ENCODE data around the gene MYRIP. TPM values are rescaled to one million over a fixed set of nuclear protein-coding genes. Genes with fewer than 3 reads are reported as not detected.
"Not testable (repeated sequence)": the region's sequence is repeated elsewhere in the genome, so short reads cannot be mapped to it uniquely, and the experiment has no call there.

The MYRIP gene
- total and polyA plus RNA-seq, 3 donors from 2014 or later: 2.4 to 5.8 (median 4.8) TPM

DNA sequence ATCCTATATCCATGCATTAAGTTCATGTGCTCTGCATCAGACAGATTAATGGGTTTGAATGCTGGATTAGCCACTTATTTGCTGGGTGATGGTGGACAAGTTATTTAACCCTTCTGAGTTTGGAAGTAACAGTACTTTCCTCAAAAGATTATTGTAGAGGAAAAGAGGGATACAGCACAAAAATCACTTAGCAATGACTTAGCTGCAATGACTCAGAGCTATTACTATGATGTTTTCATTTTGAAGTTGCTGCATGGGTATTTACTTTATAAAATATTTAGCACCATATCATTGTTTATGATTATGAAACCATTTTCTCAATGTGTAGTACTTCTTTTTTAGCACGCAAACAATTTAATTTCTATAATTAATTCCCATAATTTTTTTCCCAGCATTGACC is 248.4 kb downstream of the MYRIP start:
- intact Hi-C loops (cut with DNase I; ENCODE audit: low total_unique reads): no loop called here
- Histone ChIP-seq H3K4me3 (no peak overlapping the region), H3K36me3 (ENCODE audit: low read depth, missing control alignments) (no peaks in the 10 kb centered on the region), H3K27me3 (no peaks in the 10 kb centered on the region), H3K4me1 (no peaks in the 10 kb centered on the region), H3K9me3 (no peaks in the 10 kb centered on the region), H3K27ac (no peak overlapping the region)
- no peak for TF ChIP-seq POLR2A (IDR thresholded peaks at IDR 0.05)
- TF ChIP-seq, protein P1, sequence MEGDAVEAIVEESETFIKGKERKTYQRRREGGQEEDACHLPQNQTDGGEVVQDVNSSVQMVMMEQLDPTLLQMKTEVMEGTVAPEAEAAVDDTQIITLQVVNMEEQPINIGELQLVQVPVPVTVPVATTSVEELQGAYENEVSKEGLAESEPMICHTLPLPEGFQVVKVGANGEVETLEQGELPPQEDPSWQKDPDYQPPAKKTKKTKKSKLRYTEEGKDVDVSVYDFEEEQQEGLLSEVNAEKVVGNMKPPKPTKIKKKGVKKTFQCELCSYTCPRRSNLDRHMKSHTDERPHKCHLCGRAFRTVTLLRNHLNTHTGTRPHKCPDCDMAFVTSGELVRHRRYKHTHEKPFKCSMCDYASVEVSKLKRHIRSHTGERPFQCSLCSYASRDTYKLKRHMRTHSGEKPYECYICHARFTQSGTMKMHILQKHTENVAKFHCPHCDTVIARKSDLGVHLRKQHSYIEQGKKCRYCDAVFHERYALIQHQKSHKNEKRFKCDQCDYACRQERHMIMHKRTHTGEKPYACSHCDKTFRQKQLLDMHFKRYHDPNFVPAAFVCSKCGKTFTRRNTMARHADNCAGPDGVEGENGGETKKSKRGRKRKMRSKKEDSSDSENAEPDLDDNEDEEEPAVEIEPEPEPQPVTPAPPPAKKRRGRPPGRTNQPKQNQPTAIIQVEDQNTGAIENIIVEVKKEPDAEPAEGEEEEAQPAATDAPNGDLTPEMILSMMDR (IDR thresholded peaks at IDR 0.05): no peak
- WGBS, 2 donors: 94 to 100% methylated on average over 1 of the region's 1 CpG
- no peak for DNase-seq

DNA sequence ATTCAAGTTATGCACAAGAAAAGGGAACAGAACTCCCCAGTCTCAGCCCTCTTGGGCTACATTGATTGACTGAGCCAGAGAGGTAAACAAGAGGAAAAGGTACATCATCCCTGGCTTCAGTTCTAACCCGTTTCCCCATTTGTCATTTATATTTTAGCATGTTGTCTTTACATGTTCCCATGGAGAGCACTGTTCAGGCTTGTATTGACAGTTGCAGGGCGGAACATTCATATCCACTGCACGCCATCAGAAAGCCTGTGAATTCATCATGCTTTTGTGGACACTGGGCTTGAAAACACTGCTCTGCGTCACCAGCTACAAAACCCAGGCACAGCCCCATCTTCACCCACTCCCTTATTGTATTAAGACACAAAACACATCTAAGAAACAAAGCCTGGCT is 259.2 kb downstream of the MYRIP start:
- H3K4me3 ChIP-seq: no peak overlapping the region
- WGBS, 2 donors: 90 to 95% methylated on average over 4 of the region's 4 CpGs
- H3K27me3 ChIP-seq: no peaks in the 10 kb centered on the region
- no peak for DNase-seq
- H3K36me3 ChIP-seq (ENCODE audit: low read depth, missing control alignments): no peaks in the 10 kb centered on the region
- no peak for TF ChIP-seq POLR2A (IDR thresholded peaks at IDR 0.05)
- TF ChIP-seq, protein P1 (IDR thresholded peaks at IDR 0.05): no peak
- H3K4me1 ChIP-seq: no peaks in the 10 kb centered on the region
- no peaks in the 10 kb centered on the region for H3K9me3 ChIP-seq
- H3K27ac ChIP-seq: no peak overlapping the region
- intact Hi-C loops (cut with DNase I; ENCODE audit: low total_unique reads): no loop called here

DNA sequence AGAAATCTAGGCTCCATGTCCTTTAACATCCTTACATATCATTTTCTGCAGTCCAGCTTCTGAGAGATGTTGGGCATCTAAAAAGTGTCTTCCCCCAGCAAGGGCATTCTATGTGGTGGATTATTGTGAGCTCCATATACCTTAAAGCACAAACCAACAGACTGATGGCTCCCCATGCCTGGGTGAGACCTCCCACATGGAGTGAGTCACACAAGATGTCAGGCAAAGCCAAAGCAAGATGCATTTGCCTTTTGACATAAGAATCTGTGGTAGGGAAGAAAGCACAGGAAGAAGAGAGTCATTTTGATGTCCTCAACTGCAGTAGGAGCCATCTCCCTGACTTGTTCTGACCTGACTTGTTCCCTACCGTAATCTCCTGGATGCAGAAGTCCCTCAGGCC is 261.4 kb downstream of the MYRIP start:
- no peak for DNase-seq
- H3K36me3 ChIP-seq (ENCODE audit: low read depth, missing control alignments): no peaks in the 10 kb centered on the region
- no peak overlapping the region for H3K4me3 ChIP-seq
- no peaks in the 10 kb centered on the region for H3K27me3 ChIP-seq
- TF ChIP-seq POLR2A (IDR thresholded peaks at IDR 0.05): no peak
- TF ChIP-seq, protein P1 (IDR thresholded peaks at IDR 0.05): no peak
- WGBS, 2 donors: 96 to 100% methylated on average over 1 of the region's 1 CpG
- H3K9me3 ChIP-seq: no peaks in the 10 kb centered on the region
- intact Hi-C loops (cut with DNase I; ENCODE audit: low total_unique reads): no loop called here
- no peak overlapping the region for H3K27ac ChIP-seq
- no peaks in the 10 kb centered on the region for H3K4me1 ChIP-seq

DNA sequence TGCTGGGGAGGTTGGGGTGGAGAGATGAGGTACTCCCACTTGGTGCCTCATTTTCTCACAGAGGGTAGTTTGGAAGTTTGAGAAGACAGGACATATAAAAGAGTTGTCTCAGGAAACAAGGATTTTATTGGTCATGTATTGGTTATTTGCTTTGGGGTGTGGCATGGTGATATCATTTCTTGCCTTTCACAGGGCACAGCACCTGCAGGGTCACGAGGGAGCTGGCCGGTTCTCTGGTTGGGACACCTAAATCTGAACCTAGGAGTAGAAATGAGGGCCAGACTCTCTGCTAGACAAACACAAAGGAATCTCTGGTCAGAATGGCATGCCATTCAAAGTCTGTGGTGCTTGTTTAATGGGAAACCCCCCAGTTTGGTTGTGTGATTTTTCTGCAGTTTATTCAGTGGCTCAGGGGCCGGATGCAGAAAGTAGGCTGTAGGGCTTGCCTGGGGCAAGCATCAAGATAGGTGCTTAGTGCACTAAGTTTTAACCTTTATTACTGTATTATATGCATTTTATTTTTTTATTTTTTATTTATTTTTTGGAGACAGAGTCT is 262.4 kb downstream of the MYRIP start:
- TF ChIP-seq POLR2A (IDR thresholded peaks at IDR 0.05): no peak
- TF ChIP-seq, protein P1 (IDR thresholded peaks at IDR 0.05): no peak
- no peaks in the 10 kb centered on the region for H3K9me3 ChIP-seq

DNA sequence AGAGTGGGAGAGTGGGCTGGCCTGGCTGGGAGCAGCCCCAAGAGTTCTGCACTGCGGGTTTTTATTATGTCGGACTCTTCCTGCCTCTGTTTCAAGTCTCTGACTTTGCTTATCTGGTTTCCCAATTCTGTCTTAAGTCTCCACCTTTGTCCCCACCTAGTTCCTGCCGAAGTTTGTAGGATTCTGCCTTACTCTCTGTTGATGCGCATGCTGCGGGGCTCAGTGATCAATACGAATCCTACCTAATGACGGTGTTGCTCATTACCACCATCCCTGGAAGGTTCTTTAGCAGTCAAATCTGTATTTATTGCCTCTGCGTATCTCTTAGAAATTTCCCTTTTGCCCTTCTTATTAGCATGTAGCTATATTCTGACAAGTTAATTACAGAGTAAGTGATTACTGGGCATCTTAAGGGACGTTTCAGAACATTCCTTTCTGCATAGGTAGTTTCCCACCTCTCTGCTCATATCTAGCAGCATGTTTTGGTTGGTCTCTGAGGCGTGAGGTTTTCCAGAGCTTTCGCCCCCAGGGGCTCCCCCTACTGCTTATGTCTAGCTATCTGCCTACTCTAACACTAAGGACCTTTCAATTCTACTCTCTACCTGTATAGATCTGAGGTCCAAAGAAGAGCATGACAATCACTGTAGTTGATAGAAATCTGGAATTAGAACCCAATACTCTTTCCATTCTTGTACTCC is 264.1 kb downstream of the MYRIP start:
- no peak for TF ChIP-seq POLR2A (IDR thresholded peaks at IDR 0.05)
- TF ChIP-seq, protein P1 (IDR thresholded peaks at IDR 0.05): no peak
- no peak overlapping the region for H3K27ac ChIP-seq
- no peaks in the 10 kb centered on the region for H3K27me3 ChIP-seq
- H3K9me3 ChIP-seq: no peaks in the 10 kb centered on the region
- H3K4me3 ChIP-seq: no peak overlapping the region
- no peaks in the 10 kb centered on the region for H3K4me1 ChIP-seq
- H3K36me3 ChIP-seq (ENCODE audit: low read depth, missing control alignments): no peaks in the 10 kb centered on the region
- intact Hi-C loops (cut with DNase I; ENCODE audit: low total_unique reads): no loop called here
- WGBS, 2 donors: 76% methylated on average over 11 of the region's 11 CpGs
- DNase-seq: no peak

More for the DNA sequence above, 262.4 kb downstream of the MYRIP start:
- intact Hi-C loops (cut with DNase I; ENCODE audit: low total_unique reads): no loop called here
- Histone ChIP-seq H3K36me3 (ENCODE audit: low read depth, missing control alignments) (no peaks in the 10 kb centered on the region), H3K4me3 (no peak overlapping the region), H3K27me3 (no peaks in the 10 kb centered on the region), H3K27ac (no peak overlapping the region), H3K4me1 (no peaks in the 10 kb centered on the region)
- DNase-seq: no peak
- 88 to 93% methylated on average over 3 of the region's 3 CpGs for WGBS, 2 donors

DNA sequence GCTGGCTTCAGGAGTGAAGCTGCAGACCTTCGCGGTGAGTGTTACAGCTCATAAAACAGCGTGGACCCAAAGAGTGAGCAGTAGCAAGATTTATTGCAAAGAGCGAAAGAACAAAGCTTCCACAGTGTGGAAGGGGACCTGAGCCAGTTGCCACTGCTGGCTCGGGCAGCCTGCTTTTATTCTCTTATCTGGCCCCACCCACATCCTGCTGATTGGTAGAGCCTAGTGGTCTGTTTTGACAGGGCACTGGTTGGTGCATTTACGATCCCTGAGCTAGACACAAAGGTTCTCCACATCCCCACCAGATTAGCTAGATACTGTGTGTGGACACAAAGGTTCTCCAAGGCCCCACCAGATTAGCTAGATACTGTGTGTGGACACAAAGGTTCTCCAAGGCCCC is 267.7 kb downstream of the MYRIP start:
- H3K36me3 ChIP-seq (ENCODE audit: low read depth, missing control alignments); H3K4me1 ChIP-seq; H3K9me3 ChIP-seq; H3K27ac ChIP-seq; H3K4me3 ChIP-seq; DNase-seq; intact Hi-C loops (cut with DNase I; ENCODE audit: low total_unique reads); H3K27me3 ChIP-seq: not testable (repeated sequence)
- WGBS, 2 donors: 63 to 69% methylated on average over 5 to 6 of the region's 6 CpGs

DNA sequence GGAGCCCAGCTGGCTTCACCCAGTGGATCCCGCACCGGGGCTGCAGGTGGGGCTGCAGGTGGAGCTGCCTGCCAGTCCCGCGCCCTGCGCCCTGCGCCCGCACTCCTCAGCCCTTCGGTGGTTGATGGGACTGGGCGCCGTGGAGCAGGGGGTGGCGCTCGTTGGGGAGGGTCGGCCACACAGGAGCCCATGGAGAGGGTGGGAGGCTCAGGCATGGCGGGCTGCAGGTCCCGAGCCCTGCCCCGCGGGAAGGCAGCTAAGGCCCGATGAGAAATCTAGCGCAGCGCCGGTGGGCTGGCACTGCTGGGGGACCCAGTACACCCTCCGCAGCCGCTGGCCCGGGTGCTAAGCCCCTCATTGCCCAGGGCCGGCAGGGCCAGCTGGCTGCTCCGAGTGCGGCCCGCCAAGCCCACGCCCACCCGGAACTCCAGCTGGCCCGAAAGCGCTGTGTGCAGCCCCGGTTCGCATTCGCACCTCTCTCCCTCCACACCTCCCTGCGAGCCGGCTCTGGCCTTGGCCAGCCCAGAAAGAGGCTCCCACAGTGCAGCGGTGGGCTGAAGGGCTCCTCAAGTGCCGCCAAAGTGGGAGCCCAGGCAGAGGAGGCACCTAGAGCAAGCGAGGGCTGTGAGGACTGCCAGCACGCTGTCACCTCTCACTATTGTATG is 268.6 kb downstream of the MYRIP start:
- 87 to 89% methylated on average over 26 to 41 of the region's 41 CpGs for WGBS, 2 donors
- DNase-seq; intact Hi-C loops (cut with DNase I; ENCODE audit: low total_unique reads): not testable (repeated sequence)

More for the DNA sequence above, 268.6 kb downstream of the MYRIP start:
- H3K27me3 ChIP-seq; H3K4me1 ChIP-seq; H3K27ac ChIP-seq; H3K36me3 ChIP-seq (ENCODE audit: low read depth, missing control alignments); H3K9me3 ChIP-seq: not testable (repeated sequence)
- peak overlapping the region in 1 of 2 donors; percentile 34 for H3K4me3 ChIP-seq

All from testis (tissue), 3 donors.